Spinal cord (tissue), 10 donors: ENCODE data around the gene LFNG. TPM values are rescaled to one million over a fixed set of nuclear protein-coding genes. Genes with fewer than 3 reads are reported as not detected.
"Not testable (repeated sequence)": the region's sequence is repeated elsewhere in the genome, so short reads cannot be mapped to it uniquely, and the experiment has no call there.

Experiments
- DNase-seq, 6 donors: peaks; one replicate each; pipeline versions ENCODE4 v3.0.0 to v3.0.0-alpha.2; 2013 to 2015; ENCODE audit warnings: low spot score in 6 of 6, low read depth in 4 of 6
- H3K27ac ChIP-seq: one replicate; pipeline ENCODE4 v1.5.1; 2013; ENCODE audit warnings: low read depth, low read length, control low read depth
- H3K27me3 ChIP-seq: one replicate; pipeline ENCODE4 v1.6.1; 2013; ENCODE audit warnings: low read length; ENCODE audit not compliant: control insufficient read depth, insufficient read depth
- H3K36me3 ChIP-seq: one replicate; pipeline ENCODE4 v1.6.1; 2013; ENCODE audit warnings: low read length; ENCODE audit not compliant: control insufficient read depth, insufficient read depth
- H3K4me1 ChIP-seq: one replicate; pipeline ENCODE4 v1.6.1; 2013; ENCODE audit warnings: low read length; ENCODE audit not compliant: control insufficient read depth, insufficient read depth
- H3K4me3 ChIP-seq: one replicate; pipeline ENCODE4 v1.5.1; 2013; ENCODE audit warnings: low read depth, low read length, control low read depth
- H3K9me3 ChIP-seq: one replicate; pipeline ENCODE4 v1.6.1; 2013; ENCODE audit warnings: low read length; ENCODE audit not compliant: control insufficient read depth, insufficient read depth
- WGBS: methylation state at CpG from one replicate; pipeline ENCODE4 v1.1.5; 2013; ENCODE audit warnings: missing lambda C conversion rate; ENCODE audit not compliant: insufficient coverage; 5-methylcytosine and 5-hydroxymethylcytosine counted together
- polyA plus RNA-seq, 2 donors: library from polyadenylated mRNA; unstranded; fragments of 120-200 nt; gene quantifications; one replicate each; pipeline ENCODE4 v1.2.1, GENCODE V29; 2013; ENCODE audit not compliant: insufficient read length in 2 of 2
- total RNA-seq, 2 donors: library from RNA; depleted of rRNA in 1 of 2; stranded (reverse); fragments of 120-200 nt in 1 of 2; fragments of >200 nt in 1 of 2; gene quantifications; one replicate each; pipeline versions ENCODE4 v1.2.3 to v1.2.4, GENCODE V29; 2013 to 2014
- donor health status: healthy.

Gene LFNG
- total and polyA plus RNA-seq, 4 donors = 16.7 to 47.0 (median 35.3) TPM

- Histone ChIP-seq H3K9me3 (no peaks in the 10 kb centered on the region), H3K36me3 (peaks cover 62% of the 10 kb centered on the region), H3K4me3 (no peak overlapping the region), H3K27ac (no peak overlapping the region), H3K4me1 (peaks cover 95% of the 10 kb centered on the region), H3K27me3 (no peaks in the 10 kb centered on the region)
- 63% methylated on average over 13 of the region's 17 CpGs for WGBS
- peak in 1 of 6 donors; percentile 75 for DNase-seq
Observed at GRCh38 chr7:2527505-2528467, 8.2 kb downstream of the LFNG start.

GRCh38 chr7:2528481-2529095 is 9.0 kb downstream of the LFNG start:
- Histone ChIP-seq H3K27ac (no peak overlapping the region), H3K36me3 (peaks cover 57% of the 10 kb centered on the region), H3K27me3 (no peaks in the 10 kb centered on the region), H3K4me1 (peaks cover 87% of the 10 kb centered on the region), H3K4me3 (no peak overlapping the region), H3K9me3 (no peaks in the 10 kb centered on the region)
- WGBS = 79% methylated on average over 14 of the region's 18 CpGs
- no peak for DNase-seq

GRCh38 chr7:2529161-2530070 is 9.8 kb downstream of the LFNG start:
- Histone ChIP-seq H3K27me3 (no peaks in the 10 kb centered on the region), H3K36me3 (peaks cover 54% of the 10 kb centered on the region), H3K9me3 (no peaks in the 10 kb centered on the region), H3K27ac (peak overlapping the region; percentile 33), H3K4me1 (peaks cover 79% of the 10 kb centered on the region), H3K4me3 (no peak overlapping the region)
- 54% methylated on average over 16 of the region's 30 CpGs for WGBS
- DNase-seq = no peak

- no peaks in the 10 kb centered on the region for H3K27me3 ChIP-seq
- H3K4me3 ChIP-seq = no peak overlapping the region
- no peak for DNase-seq
- peaks cover 70% of the 10 kb centered on the region for H3K4me1 ChIP-seq
- 56% methylated on average over 10 of the region's 16 CpGs for WGBS
- peaks cover 45% of the 10 kb centered on the region for H3K36me3 ChIP-seq
- H3K27ac ChIP-seq = peak overlapping the region; percentile 33
- no peaks in the 10 kb centered on the region for H3K9me3 ChIP-seq
Observed at GRCh38 chr7:2530071-2530987, 10.8 kb downstream of the LFNG start.

- H3K4me3 ChIP-seq, H3K27me3 ChIP-seq, H3K27ac ChIP-seq, H3K9me3 ChIP-seq: not testable (repeated sequence)
- DNase-seq = peak in 2 of 6 donors; percentile 41 to 50
- WGBS = 17% methylated on average over 25 of the region's 43 CpGs
- peaks cover 61% of the 10 kb centered on the region for H3K4me1 ChIP-seq
- H3K36me3 ChIP-seq = peaks cover 36% of the 10 kb centered on the region
Observed at GRCh38 chr7:2530994-2531795, 11.6 kb downstream of the LFNG start.

- H3K9me3 ChIP-seq, H3K27ac ChIP-seq, H3K4me3 ChIP-seq, H3K27me3 ChIP-seq: not testable (repeated sequence)
- H3K36me3 ChIP-seq = peaks cover 31% of the 10 kb centered on the region
- WGBS = no CpG with 5 or more reads among the region's 17 CpGs
- H3K4me1 ChIP-seq = peaks cover 56% of the 10 kb centered on the region
- DNase-seq = peak in 2 of 6 donors; percentile 49 to 69
Observed at GRCh38 chr7:2531796-2532110, 12.2 kb downstream of the LFNG start.

GRCh38 chr7:2532199-2532772 is 12.7 kb downstream of the LFNG start:
- H3K4me3 ChIP-seq, H3K27ac ChIP-seq, H3K9me3 ChIP-seq, DNase-seq, H3K27me3 ChIP-seq: not testable (repeated sequence)
- WGBS = 68% methylated on average over 8 of the region's 15 CpGs
- peaks cover 25% of the 10 kb centered on the region for H3K36me3 ChIP-seq
- H3K4me1 ChIP-seq = peaks cover 50% of the 10 kb centered on the region

GRCh38 chr7:2532816-2533215 is 13.2 kb downstream of the LFNG start:
- no CpG with 5 or more reads among the region's 8 CpGs for WGBS
- not testable (repeated sequence) for H3K4me3 ChIP-seq, DNase-seq, H3K27ac ChIP-seq, H3K27me3 ChIP-seq, H3K9me3 ChIP-seq
- H3K4me1 ChIP-seq = peaks cover 45% of the 10 kb centered on the region
- peaks cover 22% of the 10 kb centered on the region for H3K36me3 ChIP-seq
